Activated CD8-positive, alpha-beta memory T cell treated with anti-CD3 and anti-CD28 coated beads, Interleukin-2, amount 50 U/mL, for 1 hour (primary cell): ENCODE data around the gene ATP5F1D.

Experiments used
- DNase-seq: peaks from one replicate; pipeline ENCODE4 v3.0.0-alpha.2; 2020; ENCODE audit errors: extremely low read depth

ATP5F1D gene

DNA sequence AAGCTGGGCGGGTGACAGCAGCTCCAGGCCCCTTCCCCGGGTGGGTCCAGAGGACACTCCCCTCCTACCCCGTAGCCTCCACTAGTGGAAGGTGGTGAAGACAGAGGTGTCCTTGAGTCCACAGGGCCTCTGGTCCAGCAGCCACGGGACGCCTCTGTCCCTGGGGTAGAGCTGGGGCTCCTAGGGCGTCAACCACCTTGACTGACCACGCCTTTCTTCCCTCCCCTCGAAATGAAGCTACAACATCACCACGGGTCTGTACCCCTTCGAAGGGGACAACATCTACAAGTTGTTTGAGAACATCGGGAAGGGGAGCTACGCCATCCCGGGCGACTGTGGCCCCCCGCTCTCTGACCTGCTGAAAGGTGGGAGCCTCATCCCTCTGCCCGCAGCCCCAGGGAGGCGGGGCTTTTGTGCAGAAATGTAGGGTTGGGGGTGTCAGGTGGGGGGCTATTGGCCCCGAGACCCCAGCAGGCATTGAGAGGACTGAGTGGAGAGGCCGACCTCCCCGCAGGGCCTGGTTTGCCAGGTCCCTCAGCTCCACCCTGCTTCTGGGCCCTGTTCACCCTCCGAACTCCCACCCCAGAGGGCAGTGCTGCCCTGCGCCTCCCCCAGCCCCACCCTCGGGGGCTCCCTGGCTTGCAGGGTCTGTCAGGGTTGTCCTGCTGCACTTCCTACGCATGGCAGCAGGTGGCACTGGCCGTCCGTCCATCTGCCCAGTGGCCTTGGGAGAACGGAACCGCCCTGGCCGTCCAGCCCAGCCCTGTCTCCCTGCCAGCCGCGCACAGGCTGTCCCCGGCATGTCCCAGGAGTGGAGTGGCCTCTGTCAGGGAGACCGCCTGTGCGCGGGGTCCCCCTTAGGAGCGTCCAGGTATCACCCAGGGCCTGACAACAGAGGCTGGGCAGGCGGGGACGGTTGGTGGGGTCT is 20.3 kb upstream of the ATP5F1D start:
- DNase-seq, result no peak

DNA sequence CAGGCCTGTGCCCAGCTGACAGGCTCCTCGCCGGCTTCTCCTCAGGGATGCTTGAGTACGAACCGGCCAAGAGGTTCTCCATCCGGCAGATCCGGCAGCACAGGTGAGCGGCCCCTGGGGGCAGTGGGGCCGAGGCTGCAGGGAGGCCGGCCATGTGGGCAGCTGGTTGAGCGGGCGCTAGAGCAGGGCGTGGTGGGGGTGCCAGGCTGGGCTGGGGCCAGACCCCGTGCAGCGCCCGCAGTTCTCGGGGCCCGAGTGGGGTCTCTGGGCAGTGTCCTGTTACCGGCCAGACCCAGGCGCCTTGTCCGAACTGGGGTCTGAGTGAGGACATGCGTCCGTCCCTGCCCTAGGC is 19.7 kb upstream of the ATP5F1D start:
- no peak for DNase-seq

DNA sequence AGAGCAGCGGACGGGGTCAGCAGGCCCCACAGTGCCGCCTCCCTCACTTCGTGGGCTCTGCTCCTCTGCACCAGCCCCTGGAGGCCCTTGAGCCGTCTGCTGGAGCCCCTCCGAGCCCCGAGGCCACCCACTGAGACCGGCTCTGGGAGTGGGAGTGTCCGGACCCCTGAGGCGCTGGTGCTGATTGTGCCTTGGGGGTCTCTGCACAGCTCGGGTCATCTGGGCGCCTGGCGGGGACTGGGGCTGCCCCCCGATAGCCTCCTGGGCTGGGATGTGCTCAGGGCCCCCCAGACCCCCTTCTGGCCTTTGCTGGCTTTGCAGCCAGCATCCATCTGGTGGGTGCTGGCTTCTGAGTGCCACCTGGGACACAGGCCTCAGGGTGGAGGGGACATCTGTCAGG is 19.2 kb upstream of the ATP5F1D start:
- DNase-seq, result no peak

DNA sequence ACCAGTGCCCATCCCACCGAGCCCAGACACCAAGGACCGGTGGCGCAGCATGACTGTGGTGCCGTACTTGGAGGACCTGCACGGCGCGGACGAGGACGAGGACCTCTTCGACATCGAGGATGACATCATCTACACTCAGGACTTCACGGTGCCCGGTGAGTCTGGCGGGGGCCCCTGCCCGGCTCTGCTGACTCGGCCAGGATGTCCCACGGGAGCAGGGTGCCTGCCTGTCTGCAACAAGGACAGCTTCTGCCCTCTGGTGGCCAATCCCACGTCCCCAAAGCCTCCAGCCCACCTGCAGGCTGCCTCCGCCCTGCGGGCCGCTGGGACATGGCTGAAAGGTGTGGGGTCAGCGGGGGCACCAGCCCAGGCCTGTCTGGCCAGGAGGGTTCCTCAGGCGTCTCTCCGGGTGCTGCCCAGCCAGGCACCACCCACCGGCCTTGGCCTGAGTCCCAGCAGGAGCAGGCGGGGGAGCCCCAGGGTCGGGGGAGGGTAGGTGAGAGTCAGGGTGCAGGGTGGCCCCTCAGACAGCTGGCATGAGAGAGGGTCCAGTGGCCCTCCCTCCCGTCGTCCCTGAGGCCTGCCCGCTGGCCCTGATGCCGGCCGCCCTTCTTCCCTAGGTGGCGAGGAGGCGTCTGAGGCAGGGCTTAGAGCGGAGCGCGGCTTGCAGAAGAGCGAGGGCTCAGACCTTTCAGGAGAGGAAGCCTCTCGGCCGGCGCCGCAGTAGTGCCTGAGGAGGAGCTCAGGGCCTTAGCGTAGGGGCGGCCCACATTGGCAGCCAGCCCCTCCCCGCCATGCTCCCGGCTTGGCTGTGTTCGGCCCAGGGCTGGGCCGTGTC is 18.3 kb upstream of the ATP5F1D start:
- no peak for DNase-seq

DNA sequence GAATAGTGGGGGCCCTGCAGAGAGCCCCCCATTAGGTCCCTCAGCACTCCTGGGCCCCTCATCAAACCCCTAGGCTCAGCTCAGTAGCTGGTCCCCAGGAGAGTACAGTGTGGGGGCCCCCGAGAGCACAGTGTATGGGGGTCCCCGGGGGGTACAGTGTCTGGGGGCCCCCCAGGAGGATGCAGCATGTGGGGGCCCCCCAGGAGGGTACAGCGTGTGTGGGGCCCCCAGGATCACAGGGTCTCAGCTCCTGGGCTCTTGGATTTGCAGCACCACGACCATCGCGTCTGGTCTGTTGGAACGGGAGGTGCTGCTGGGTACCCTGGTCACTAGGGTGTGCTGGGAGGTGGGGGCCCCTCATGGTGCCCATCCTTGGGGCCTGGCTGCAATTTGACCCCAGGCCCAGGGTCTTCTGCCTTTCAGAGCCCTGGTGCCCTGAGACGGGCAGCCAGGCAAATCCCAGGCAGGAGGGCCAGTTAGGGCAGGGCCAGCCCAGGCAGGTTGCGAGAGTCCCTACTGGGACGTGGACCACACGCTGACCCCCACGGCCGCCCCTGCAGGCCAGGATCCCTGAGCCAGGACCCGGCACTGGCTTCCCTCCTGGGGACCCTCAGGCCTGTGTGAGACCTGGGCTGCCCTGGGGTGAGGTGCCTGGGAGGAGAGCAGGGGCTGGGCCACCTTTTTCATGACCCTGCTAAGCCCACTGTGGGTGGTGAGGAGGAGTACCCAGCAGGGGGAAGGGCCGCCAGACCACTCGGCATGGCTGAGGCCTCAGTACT is 17.3 kb upstream of the ATP5F1D start:
- no peak for DNase-seq

DNA sequence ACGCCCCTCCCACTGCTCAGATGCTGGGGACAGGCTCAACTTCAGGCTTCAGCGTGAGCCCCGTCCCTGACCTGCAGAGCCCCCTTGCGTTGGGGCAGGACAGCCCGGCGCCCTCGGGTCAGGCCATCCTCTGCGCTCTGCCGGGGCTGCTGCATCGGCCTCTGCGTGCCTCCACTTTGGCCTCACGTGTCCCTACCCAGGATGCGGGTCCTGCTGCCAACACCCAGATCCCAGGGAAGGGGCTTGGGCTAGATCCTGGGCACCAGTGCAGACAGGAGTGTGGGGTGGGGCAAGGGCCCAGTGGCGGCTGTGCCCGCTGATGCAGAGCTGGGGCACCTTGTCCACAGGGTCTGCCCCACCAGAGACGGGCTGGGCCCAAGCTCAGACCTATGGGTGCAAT is 16.7 kb upstream of the ATP5F1D start:
- no peak for DNase-seq

DNA sequence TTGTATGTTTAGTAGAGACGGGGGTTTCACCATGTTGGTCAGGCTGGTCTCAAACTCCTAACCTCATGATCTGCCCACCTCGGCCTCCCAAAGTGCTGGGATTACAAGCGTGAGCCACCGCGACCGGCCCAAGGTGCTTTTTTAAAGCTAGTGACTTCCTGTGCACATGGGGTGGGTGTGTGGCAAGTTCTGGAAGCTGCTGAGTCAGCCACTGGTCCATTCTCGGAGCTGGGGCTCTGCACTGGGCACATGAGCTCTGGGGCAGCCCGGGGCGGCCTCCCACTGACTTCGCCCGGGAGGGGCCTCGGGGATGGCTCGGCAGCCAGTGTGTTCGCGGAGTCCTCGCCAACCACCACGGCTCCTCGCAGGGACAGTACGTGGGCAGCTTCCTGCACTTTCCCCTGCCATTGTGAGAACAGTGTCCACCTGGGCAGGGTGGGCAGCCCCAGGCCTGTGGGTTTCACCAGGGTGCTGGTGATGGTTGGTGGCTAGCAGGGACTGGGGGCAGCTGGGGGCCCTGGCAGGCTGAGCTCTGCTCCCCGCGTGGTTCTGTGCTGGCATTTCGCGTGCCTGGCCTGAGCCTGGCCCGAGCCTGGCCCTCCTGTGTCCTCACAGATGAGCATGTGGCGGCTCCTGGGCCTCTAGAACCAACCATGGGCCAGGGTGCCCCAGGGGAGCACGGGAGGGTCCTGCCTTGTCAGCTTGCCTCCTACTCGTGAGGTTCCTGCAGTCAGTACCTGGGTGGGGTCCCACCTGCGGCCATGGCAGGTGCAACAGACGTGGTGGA is 15.9 kb upstream of the ATP5F1D start:
- no peak for DNase-seq

DNA sequence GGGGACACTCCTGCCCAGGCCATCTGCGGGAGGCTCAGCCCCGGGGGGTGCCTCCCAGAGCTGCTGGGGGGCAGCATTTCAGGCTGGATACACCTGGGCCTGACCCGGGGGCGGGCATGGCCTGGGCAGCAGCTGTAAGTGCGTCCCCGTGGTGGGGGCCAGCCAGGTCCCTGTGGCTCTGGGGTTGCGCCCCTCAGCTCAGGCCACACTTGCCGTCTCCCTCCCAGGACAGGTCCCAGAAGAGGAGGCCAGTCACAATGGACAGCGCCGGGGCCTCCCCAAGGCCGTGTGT is 15.4 kb upstream of the ATP5F1D start:
- DNase-seq, result no peak

DNA sequence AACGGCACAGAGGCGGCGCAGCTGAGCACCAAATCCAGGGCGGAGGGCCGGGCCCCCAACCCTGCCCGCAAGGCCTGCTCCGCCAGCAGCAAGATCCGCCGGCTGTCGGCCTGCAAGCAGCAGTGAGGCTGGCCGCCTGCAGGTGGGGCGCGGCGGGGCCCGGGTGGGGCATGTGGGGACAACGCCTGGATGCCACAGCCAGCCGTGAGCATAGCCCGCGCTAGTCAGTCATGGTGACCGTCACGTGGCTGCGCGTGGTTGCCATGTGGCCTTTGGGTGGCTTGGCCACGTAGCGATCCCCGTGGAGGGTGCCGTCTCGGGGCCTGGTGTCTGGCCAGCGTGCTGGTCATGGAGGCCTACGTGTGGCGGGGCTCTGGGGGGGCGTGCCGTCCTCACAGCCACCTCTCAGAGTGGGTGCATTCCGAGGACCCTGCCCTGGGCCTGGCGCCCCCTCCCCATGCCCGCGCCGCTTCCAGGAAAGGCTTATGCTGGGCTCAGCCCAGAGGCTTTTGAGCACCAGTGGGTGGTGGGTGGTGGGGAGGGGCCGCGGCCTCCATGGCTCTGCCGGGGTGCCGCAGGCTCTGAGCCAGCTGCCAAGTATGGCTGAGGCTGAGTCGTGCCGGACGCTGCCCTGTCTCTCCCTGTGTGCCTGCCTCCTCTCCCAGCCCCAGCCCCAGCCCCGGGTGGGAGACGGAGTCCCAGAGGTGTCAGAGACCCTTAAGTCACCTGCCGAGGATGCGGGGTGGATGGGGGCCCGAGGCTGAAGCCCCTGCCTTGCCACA is 14.8 kb upstream of the ATP5F1D start:
- DNase-seq, result no peak

DNA sequence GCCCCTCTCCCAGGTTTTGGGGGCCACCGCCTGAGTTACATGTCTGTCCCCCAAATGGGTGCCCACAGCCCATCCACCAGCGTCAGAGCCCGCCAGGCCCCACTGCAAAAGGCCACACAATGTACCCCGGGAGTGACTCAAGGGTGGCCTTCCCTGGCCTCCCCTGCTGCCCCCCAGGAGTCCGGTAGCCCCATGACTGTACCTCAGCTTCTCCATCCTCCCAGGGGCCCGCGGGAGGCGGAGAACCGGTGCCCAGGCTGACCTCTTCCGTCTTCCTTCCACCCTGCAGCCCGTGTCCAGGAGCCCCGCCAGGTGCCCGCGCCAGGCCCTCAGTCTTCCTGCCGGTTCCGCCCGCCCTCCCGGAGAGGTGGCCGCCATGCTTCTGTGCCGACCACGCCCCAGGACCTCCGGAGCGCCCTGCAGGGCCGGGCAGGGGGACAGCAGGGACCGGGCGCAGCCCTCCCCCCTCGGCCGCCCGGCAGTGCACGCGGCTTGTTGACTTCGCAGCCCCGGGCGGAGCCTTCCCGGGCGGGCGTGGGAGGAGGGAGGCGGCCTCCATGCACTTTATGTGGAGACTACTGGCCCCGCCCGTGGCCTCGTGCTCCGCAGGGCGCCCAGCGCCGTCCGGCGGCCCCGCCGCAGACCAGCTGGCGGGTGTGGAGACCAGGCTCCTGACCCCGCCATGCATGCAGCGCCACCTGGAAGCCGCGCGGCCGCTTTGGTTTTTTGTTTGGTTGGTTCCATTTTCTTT is 14.1 kb upstream of the ATP5F1D start:
- DNase-seq, result no peak

DNA sequence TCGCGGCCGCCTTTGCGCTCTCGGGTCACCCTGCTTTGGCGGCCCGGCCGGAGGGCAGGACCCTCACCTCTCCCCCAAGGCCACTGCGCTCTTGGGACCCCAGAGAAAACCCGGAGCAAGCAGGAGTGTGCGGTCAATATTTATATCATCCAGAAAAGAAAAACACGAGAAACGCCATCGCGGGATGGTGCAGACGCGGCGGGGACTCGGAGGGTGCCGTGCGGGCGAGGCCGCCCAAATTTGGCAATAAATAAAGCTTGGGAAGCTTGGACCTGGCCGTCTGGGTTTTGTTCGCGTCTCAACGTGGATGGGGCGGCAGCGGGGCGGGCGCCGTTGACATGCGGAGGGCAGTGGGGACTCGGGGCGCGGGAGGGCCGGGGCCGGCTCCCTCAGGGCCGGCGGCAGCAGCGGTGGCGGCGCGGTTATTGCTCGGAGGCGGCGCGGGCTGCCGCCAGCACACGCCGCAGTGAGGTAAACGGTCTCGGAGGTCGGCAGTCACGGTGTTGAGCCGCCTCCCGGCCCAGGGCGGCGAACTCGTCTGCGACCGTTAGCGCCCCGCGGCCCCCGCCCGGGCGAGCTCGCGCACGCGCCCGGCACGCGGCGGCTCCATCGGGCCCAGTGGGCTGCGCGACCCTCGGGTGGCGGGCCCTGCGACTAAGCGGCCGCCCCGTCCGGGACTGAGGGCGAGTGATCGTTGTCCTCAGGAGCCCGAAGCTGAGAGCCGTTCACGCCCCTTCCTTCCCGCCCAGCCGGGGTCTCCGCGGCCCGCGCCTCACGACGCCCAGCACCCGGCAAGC is 13.2 kb upstream of the ATP5F1D start:
- no peak for DNase-seq

DNA sequence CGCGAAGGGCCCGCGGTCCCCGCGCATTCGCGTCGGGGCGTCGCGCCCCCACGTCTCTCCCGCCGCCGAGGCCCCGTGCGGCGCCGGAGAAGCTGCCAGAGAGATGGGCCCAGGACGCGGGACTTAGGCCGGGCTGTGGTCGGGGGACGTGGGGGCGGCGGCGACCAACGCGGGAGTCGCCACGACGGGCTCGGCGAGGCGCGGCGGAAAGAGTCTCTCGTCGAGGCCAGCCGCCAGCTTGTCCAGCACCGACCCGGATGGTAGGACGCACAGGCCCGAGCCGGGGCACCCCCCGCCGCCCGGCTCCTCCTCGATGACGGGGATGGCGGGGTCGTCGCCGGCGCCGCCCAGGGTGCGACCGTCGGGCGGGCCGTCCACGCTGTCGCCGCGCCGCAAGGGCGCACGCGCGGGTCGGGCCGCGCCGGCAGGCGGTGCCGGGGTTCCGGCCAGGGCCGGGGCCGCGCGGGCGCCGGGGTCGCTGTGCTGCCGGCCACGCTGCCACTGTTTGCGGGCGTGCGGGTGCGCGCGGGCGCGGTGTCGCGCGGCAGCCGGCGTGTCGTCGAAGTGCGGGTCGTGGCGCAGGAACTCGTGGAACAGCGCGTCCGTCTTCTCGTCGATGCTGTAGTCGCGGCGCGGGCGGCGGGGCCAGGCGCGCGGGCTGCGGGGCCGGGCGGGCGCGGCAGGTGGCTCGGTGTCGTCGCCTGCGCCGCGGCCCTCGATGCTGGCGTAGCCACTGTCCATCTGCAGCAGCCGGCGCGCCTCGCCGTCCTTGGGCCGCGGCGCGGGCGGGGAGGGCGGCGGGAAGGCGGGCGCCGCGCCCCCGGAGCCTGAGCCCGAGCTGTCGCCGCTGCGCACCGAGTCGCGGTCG is 12.3 kb upstream of the ATP5F1D start:
- no peak for DNase-seq

DNA sequence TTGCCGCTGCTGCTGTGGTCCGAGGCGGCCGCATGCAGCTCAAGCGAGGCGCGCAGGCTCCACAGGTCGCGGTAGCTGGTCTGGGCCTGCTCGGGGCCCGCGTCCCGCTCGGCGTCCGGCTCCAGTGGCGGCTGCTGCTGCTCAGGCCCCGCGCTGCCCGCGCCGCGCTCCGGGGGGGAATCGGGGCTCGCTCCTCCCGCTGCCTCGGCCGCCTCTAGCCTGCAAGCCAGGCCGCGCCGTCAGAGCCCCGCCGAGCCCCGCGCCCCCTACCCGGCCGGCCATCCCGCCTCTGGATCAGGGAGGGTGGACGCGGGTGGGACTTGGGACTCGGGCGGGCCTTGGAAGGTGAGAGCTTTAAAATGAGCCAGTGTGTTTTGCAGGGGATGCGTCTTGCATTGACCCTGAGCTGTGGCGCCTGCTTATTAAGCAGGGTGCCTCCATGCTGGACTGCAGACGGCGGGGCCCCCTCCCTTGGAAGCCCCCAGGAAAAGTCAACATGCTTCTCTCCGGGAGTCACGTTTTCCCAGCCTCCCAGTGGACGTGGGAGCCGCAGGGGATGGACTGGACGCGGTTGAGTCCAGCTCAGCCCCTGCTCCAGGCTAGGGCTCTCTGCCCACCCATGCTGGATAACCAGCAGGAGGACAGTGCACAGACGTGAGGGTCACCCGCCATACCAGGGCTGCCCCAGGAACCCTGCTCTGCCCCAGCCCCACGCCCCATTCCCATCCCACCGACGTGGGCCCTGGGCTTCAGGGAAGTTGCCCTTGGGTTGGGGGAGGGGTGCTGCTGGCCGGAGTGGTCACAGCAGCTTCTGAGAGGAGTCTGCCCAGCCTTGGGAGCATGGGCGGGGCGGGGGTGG is 11.4 kb upstream of the ATP5F1D start:
- no peak for DNase-seq

DNA sequence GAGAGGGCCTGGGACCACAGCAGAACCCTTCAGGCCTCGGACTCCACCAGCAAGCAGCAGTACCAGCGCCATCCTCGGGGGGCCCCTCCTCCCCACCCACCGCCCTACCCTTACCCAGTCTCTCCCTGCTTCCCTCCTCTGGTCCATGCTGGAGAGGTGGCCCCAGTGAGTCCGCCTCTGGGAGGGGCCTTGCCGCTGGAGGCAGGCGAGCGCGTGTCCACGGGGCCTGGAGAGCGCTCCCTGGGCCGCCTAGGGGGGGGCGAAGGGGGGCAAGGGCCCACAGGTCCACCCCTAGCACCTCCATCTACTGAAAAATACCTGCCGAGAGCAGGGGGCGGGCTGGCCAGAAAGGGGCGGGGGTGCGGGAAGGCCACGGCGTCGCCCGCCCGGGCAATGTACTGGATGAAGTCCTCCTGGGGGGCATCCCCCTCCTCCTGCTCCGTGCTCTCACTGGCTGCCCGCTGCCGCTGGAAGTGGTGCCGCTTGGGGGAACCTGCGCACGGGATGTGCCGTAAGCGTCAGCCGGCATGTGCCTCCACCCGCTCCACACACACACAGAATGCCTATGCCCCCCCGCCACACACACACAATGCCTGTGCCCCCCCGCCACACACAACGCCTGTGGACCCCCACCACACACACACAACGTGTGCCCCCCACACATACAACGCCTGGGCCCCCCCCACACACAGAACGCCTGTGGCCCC is 10.6 kb upstream of the ATP5F1D start:
- DNase-seq, result no peak

DNA sequence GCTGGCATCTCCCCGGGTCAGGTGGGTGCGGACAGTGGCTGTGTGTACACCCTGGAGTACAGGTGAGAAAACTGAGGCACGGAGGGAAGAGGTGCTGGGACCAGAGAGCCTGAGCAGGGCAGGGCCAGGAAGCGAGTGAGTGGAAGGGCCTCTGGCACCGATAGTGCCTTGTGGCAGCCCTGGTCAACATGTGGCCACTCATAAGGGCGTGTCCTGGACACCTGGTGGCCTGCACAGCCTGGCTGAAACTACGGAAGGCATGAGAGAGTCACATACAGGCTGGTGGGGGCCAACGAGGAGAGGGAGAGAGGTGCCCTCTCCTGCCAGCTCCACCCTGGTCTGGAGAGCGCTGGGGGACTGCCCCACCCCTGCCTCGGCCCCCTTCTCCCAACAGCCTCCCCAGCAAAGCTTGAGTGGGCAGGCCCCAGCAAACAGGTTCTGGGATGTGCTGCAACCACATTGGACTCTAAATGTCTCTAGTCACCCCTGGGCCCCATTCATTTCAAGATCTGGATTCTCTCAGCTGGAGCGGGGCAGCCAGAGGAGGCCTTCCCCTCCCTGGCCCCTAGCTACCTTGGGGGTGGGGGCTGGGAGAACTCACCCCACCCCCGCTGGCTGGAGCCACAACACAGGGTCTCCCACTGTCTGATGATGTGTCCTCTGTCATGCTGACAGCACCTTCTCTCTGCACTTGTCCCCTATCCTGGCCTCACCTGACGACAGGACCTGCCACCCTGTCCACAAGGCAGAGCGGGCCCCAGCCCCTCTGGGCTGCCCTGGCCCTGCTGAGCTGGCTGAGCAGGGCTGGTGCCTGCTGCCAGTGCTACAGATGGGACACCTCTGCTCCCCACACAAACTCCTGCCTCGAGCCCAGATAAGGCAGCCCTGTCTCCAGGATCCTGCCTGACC is 9.6 kb upstream of the ATP5F1D start:
- DNase-seq, result no peak

DNA sequence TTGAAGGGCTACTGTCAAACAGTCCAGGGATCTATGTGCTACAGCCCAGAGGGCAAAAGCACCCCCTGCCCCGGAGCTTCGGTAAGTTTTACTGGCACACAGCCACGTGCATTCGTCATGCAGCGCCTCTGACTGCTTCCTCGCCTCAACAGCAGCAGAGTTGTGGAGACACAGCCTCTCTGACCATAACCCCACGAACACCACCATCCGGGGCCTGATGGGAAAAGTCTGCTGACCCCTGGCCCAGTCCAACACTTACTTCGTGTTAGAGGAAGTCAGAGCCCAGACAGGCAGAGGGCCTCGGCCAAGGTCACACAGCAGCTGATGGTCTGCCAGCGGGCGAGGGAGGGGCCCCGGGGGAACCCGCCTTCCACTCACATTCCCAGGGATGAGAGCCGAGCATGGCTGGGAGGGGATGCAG is 8.9 kb upstream of the ATP5F1D start:
- DNase-seq, result no peak
